MCF 10A (cell line): Measurements from ENCODE around the gene ARHGEF10L. TPM values are rescaled to one million over a fixed set of nuclear protein-coding genes. Genes with fewer than 3 reads are reported as not detected.
A peak's percentile ranks its signal among the peaks of the same experiment; 100 is the strongest.

Experiments used
- BruUV-seq: library from RNA; stranded (reverse); fragments of 400-500 nt; replicated peaks from 2 replicates; lab custom pipeline; 2021; lab: Mats Ljungman, UMichigan
- CTCF ChIA-PET: fragments of 300-600 bp; sonication (Branson Sonifier 250); formaldehyde crosslinking; extraction: SDS; loops from one replicate; lab custom pipeline; 2021; ENCODE audit warnings: antibody characterized with exemption, inconsistent platforms; lab: Yijun Ruan, JAX
- POLR2A ChIA-PET: fragments of 300-600, 350-650 bp; sonication (Branson Sonifier 250); formaldehyde crosslinking; extraction: SDS; loops from one replicate; lab custom pipeline; 2020; ENCODE audit warnings: antibody characterized with exemption, inconsistent platforms; lab: Yijun Ruan, JAX
- DNase-seq: peaks from one replicate; pipeline ENCODE4 v3.0.0-alpha.2; 2018; ENCODE audit not compliant: unreplicated experiment
- H3K27ac Mint-ChIP-seq: one replicate; pipeline ENCODE4 v1.8.0; 2022; ENCODE audit warnings: mild to moderate bottlenecking, low read depth, mixed read lengths; ENCODE audit not compliant: unreplicated experiment
- H3K27me3 Mint-ChIP-seq: one replicate; pipeline ENCODE4 v1.8.0; 2022; ENCODE audit warnings: mixed read lengths; ENCODE audit not compliant: insufficient read depth, unreplicated experiment
- H3K36me3 Mint-ChIP-seq: one replicate; pipeline ENCODE4 v1.8.0; 2022; ENCODE audit warnings: mild to moderate bottlenecking, moderate library complexity, mixed read lengths; ENCODE audit not compliant: insufficient read depth, unreplicated experiment
- H3K4me1 Mint-ChIP-seq: one replicate; pipeline ENCODE4 v1.8.0; 2022; ENCODE audit warnings: mixed read lengths; ENCODE audit not compliant: insufficient read depth, unreplicated experiment
- H3K4me3 Mint-ChIP-seq: one replicate; pipeline ENCODE4 v1.8.0; 2022; ENCODE audit warnings: mild to moderate bottlenecking, moderate library complexity, mixed read lengths; ENCODE audit not compliant: unreplicated experiment
- H3K9me3 Mint-ChIP-seq: one replicate; pipeline ENCODE4 v1.8.0; 2022; ENCODE audit warnings: mixed read lengths; ENCODE audit not compliant: unreplicated experiment
- CTCF ChIP-seq: fragments of 200-600 bp; IDR thresholded peaks from one replicate; pipeline ENCODE4 v1.8.0; 2022; ENCODE audit warnings: antibody characterized with exemption, mild to moderate bottlenecking; ENCODE audit not compliant: unreplicated experiment
- intact Hi-C: fragments of 100-400 bp; cut with micrococcal nuclease; formaldehyde crosslinking; loops from 2 replicates; pipeline ENCODE4 v1.14.1; 2022
- total RNA-seq: library from RNA; stranded (reverse); gene quantifications from 2 replicates; pipeline ENCODE4 v1.2.3, GENCODE V29; 2022

Gene ARHGEF10L
- total RNA-seq, 1 experiment from 2014 or later: 5.0 TPM

DNA sequence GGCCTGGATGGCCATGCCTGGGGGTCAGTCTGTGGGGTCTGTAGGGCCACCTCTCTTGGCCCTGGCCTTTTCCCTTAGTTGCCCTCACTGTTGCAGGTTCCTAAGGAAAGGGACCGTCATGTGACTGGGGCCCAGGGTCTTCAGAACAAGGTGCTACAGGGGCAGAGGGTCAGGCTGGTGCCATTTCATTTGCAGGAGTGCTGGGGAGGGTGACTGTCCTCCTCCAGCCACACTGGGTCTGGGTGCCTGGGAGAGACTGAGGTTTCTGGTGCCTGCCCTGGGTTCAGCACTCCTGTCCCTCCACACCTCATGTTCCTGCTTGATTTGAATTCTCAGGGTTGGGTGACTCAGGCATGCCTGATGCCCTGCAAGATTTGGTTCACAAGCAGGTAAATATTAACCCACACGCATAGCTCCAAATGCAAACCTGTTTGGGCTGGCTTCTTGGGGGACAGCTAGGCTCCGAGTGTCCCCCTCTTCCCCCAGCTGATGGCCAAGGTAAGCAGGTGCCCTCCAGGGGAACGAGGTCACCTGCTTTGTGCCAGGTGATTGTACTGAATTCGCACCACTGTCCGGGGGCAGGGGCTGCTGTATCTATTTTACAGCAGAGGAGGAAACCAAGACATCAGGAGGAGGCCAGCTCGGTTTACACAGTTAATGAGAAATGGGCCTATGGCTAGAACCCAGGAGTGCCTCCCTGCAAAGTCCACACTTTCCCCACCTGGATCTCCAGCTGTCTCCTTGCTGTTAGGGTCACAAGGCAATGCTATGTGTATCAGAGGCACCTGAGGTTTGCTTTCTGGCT, 20.3 kb downstream of the ARHGEF10L start:
- H3K9me3 Mint-ChIP-seq: no peaks in the 10 kb centered on the region
- peak overlapping the region; percentile 23 for H3K27ac Mint-ChIP-seq
- DNase-seq: no peak
- peaks cover 23% of the 10 kb centered on the region for H3K4me1 Mint-ChIP-seq
- no peak for TF ChIP-seq CTCF
- no peaks in the 10 kb centered on the region for H3K27me3 Mint-ChIP-seq
- CTCF ChIA-PET: interaction anchor here (0.8 to 1.5 kb wide), 3 partner anchors 18 to 65 kb away, joined by 3 to 5 read pairs (median 3); no protein-coding TSS in a partner anchor
- H3K4me3 Mint-ChIP-seq: no peak overlapping the region
- no TSS peak for BruUV-seq
- intact Hi-C loops: no loop called here
- POLR2A ChIA-PET: interaction anchor here (1.0 kb wide), 1 partner anchor 23 kb away, joined by 3 read pairs; no protein-coding TSS in a partner anchor
- H3K36me3 Mint-ChIP-seq: no peaks in the 10 kb centered on the region

DNA sequence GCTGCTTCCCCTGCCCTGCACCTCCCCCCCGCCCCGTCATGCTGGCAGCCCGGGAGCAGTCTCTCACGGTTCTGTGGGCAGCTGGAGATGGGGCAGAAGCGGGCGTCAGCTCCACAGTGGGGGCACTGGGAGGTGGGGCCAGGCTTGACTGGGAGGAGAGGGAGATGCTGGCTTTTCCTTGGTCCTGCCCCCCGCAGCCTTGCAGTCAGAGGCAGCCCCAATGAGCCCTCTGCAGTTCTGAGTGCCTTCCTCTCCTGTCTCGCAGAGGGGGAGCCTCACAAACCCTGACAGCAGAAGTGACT, 21.7 kb downstream of the ARHGEF10L start:
- Mint-ChIP-seq H3K36me3 (no peaks in the 10 kb centered on the region), H3K4me3 (no peak overlapping the region), H3K27ac (peak overlapping the region; percentile 68), H3K27me3 (no peaks in the 10 kb centered on the region), H3K4me1 (peaks cover 27% of the 10 kb centered on the region), H3K9me3 (no peaks in the 10 kb centered on the region)
- POLR2A ChIA-PET: interaction anchor here (0.6 kb wide), 1 partner anchor 1617 kb away, joined by 3 read pairs; no protein-coding TSS in a partner anchor
- TF ChIP-seq CTCF: no peak
- CTCF ChIA-PET: no interaction called here
- DNase-seq: no peak
- intact Hi-C loops: no loop called here
- no TSS peak for BruUV-seq

DNA sequence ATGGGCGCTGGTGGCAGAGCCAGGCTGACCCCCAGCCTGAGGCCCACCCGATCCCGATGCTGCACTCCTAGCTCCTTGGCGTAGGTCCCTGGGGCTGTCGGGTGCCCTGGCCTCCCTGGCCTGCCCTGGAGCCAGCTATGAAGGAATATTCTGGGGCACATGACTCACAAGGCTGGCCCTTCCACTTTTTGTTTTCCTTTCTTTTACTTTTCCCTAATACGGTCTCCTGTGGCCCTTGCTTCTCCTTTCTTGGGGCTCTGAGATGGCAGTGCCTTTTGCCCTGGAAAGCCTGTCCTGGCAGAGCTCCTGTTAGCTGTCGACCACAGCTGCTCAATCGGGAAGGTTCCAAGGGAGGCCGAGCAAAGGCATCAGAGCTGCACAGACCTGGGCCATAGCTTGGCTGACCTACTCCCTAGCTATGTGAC, 22.1 kb downstream of the ARHGEF10L start:
- no peak for TF ChIP-seq CTCF
- CTCF ChIA-PET: no interaction called here
- no peak overlapping the region for H3K4me3 Mint-ChIP-seq

GRCh38 chr1:17562375-17562774, 22.9 kb downstream of the ARHGEF10L start:
- TF ChIP-seq CTCF: no peak
- H3K4me1 Mint-ChIP-seq: peaks cover 27% of the 10 kb centered on the region
- peak overlapping the region; percentile 51 for H3K27ac Mint-ChIP-seq
- H3K4me3 Mint-ChIP-seq: no peak overlapping the region
- BruUV-seq: no TSS peak
- CTCF ChIA-PET: no interaction called here
- no peaks in the 10 kb centered on the region for H3K36me3 Mint-ChIP-seq
- POLR2A ChIA-PET: no interaction called here
- H3K9me3 Mint-ChIP-seq: no peaks in the 10 kb centered on the region
- no peaks in the 10 kb centered on the region for H3K27me3 Mint-ChIP-seq
- DNase-seq: no peak
- intact Hi-C loops: no loop called here

More for the DNA sequence above, 22.1 kb downstream of the ARHGEF10L start:
- intact Hi-C loops: no loop called here
- Mint-ChIP-seq H3K4me1 (peaks cover 27% of the 10 kb centered on the region), H3K27me3 (no peaks in the 10 kb centered on the region), H3K27ac (peak overlapping the region; percentile 68), H3K36me3 (no peaks in the 10 kb centered on the region), H3K9me3 (no peaks in the 10 kb centered on the region)
- DNase-seq: peak; percentile 38
- POLR2A ChIA-PET: no interaction called here
- BruUV-seq: no TSS peak
